Gastroesophageal sphincter (tissue), 4 donors: ENCODE measurements around the gene PTPRF. TPM values are rescaled to one million over a fixed set of nuclear protein-coding genes. Genes with fewer than 3 reads are reported as not detected.

Experiments
- ATAC-seq: fragments of 150-250 bp; one replicate; pipeline ENCODE4 v1.9.1; 2016; ENCODE audit warnings: mild to moderate bottlenecking, moderate library complexity
- H3K27ac ChIP-seq, 4 donors: fragments of 200-600 bp; sonication (generic) in 3 of 4; 1 replicate in 3 of 4; 2 replicates in 1 of 4; pipeline ENCODE4 v1.5.1; 2016 to 2019
- H3K27me3 ChIP-seq: fragments of 200-600 bp; sonication (generic); one replicate; pipeline ENCODE4 v1.5.1; 2019
- H3K36me3 ChIP-seq, 2 donors: fragments of 200-600 bp; sonication (generic); one replicate each; pipeline ENCODE4 v1.5.1; 2019; ENCODE audit warnings: control low read depth in 1 of 2
- H3K4me1 ChIP-seq, 3 donors: fragments of 200-600 bp; sonication (generic); 1 replicate in 2 of 3; 2 replicates in 1 of 3; pipeline ENCODE4 v1.5.1; 2016 to 2019; ENCODE audit warnings: control low read depth in 2 of 3
- H3K4me3 ChIP-seq, 2 donors: fragments of 200-600 bp; sonication (generic); one replicate each; pipeline ENCODE4 v1.5.1; 2019; ENCODE audit warnings: mild to moderate bottlenecking in 1 of 2, moderate library complexity in 1 of 2
- H3K9me3 ChIP-seq, 3 donors: fragments of 200-600 bp; sonication (generic); one replicate each; pipeline ENCODE4 v1.5.1; 2017 to 2019; ENCODE audit warnings: control low read depth in 2 of 3
- EP300 ChIP-seq: sonication (generic); formaldehyde crosslinking; IDR thresholded peaks from one replicate; pipeline ENCODE4 v1.6.1; 2017; ENCODE audit warnings: antibody characterized with exemption, mild to moderate bottlenecking
- POLR2A ChIP-seq, 2 donors: fragments of 450-650 bp; IDR thresholded peaks; one replicate each; pipeline ENCODE4 v1.6.1; 2017; ENCODE audit warnings: antibody characterized with exemption in 2 of 2, mild to moderate bottlenecking in 2 of 2, moderate library complexity in 1 of 2
- POLR2AphosphoS5 ChIP-seq: sonication (generic); formaldehyde crosslinking; IDR thresholded peaks from one replicate; pipeline ENCODE4 v1.6.1; 2017; ENCODE audit warnings: antibody characterized with exemption
- WGBS, 2 donors: methylation state at CpG; one replicate each; pipeline ENCODE4 v1.1.5; 2018; ENCODE audit warnings: low coverage in 1 of 2; 5-methylcytosine and 5-hydroxymethylcytosine counted together
- total RNA-seq, 4 donors: library from RNA; depleted of rRNA; stranded (reverse); fragments of >200 nt; gene quantifications; one replicate each; pipeline ENCODE4 v1.1.0, GENCODE V29; 2016
- TF ChIP-seq, protein P1 (sequence below), 4 experiments: fragments of 200-600 bp in 2 of 4; fragments of 450-650 bp in 2 of 4; sonication (generic) in 1 of 4; IDR thresholded peaks; one replicate each; pipeline ENCODE4 v1.5.1; 2017 to 2019; ENCODE audit warnings: antibody characterized with exemption in 4 of 4, mild to moderate bottlenecking in 2 of 4, moderate library complexity in 2 of 4

The PTPRF gene
- total RNA-seq, 4 donors from 2014 or later: 55.8 to 80.4 (median 60.8) TPM

DNA sequence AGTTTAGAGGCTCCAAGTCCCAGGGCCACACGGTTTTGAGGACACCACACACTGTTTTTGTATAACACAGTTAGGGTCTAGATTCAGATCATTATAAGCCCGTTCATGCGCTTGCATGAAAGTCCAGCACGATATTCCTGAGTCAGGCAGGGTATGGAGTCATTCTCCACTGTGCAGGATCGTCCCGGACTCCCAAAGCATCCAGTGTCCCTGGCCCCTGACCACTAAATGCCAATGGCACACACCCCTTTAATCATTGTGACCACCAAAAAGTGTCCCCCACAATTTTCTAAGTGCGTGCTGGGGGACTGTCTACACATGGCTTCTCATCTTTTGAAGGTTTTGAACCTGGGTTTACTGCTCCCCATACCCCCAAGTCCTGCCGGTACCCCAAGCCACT lies 27.1 kb upstream of the PTPRF start:
- no peak overlapping the region for H3K27ac ChIP-seq
- TF ChIP-seq POLR2A (IDR thresholded peaks at IDR 0.05): no peak
- no peak for TF ChIP-seq POLR2AphosphoS5
- TF ChIP-seq, protein P1, sequence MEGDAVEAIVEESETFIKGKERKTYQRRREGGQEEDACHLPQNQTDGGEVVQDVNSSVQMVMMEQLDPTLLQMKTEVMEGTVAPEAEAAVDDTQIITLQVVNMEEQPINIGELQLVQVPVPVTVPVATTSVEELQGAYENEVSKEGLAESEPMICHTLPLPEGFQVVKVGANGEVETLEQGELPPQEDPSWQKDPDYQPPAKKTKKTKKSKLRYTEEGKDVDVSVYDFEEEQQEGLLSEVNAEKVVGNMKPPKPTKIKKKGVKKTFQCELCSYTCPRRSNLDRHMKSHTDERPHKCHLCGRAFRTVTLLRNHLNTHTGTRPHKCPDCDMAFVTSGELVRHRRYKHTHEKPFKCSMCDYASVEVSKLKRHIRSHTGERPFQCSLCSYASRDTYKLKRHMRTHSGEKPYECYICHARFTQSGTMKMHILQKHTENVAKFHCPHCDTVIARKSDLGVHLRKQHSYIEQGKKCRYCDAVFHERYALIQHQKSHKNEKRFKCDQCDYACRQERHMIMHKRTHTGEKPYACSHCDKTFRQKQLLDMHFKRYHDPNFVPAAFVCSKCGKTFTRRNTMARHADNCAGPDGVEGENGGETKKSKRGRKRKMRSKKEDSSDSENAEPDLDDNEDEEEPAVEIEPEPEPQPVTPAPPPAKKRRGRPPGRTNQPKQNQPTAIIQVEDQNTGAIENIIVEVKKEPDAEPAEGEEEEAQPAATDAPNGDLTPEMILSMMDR (IDR thresholded peaks at IDR 0.05): no peak
- TF ChIP-seq EP300: no peak
- H3K27me3 ChIP-seq: peaks cover 21% of the 10 kb centered on the region
- 86 to 100% methylated on average over 2 of the region's 8 CpGs for WGBS, 2 donors
- no peaks in the 10 kb centered on the region for H3K4me1 ChIP-seq
- no peak for ATAC-seq
- H3K36me3 ChIP-seq: no peaks in the 10 kb centered on the region
- H3K9me3 ChIP-seq: no peaks in the 10 kb centered on the region
- H3K4me3 ChIP-seq: no peak overlapping the region

DNA sequence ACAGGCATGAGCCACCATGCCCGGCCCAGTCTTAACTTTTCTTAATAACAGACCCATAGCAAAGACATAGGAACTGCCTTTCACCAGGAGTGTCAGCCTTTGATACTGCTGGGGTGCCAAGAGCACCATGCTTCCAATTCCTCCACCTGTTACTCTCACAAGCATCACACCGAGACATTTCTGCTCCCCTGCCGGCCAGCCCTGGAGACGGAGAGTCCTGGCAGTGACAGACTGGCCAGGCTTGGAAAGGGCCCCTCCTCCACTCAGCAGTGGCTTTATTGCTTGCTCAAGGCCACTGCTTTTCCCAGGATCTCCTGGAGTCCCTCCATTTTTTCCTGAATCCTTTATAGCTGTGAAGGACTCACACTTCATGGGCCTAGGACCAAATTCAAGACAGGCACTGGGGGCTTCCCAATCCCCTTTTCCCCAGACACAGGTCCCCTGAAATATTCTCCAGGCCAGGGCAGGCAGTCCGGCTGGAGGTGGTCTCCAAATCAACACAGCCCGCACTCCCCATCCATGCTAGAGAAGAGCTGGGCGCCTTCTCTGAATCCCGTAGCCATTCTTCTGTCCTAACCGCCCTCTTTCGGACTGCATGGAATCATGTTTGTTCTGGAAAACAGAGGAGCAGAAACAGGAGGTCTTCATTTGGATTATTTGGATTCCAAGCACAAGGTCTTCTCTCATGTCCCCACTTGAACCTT lies 25.5 kb upstream of the PTPRF start:
- TF ChIP-seq POLR2A (IDR thresholded peaks at IDR 0.05) (no peak), POLR2AphosphoS5 (no peak), EP300 (no peak)
- TF ChIP-seq, protein P1 (IDR thresholded peaks at IDR 0.05): no peak
- no peak for ATAC-seq

DNA sequence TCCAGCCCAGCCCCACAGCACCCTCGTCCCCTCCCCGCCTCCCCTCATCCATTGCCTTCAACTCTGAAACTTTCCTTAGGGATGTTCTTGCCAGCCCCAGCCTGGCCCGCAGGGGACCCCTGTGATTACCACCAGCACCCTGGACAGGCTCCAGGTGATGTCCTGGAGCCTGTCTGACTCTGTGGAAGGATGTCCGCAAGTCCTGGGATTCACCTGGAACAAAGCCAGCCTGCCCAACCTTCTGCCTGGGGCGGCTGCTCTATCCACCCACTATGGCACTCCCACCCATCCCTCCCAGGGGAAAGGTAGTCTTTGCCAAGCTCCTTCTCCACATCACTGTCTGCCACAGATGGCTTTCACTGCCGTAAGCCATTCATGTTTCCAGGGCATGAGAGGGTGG lies 24.4 kb upstream of the PTPRF start:
- 40 to 80% methylated on average over 1 of the region's 6 CpGs for WGBS, 2 donors

More for the DNA sequence above, 25.5 kb upstream of the PTPRF start:
- Histone ChIP-seq H3K4me3 (no peak overlapping the region), H3K9me3 (no peaks in the 10 kb centered on the region), H3K27ac (no peak overlapping the region), H3K4me1 (no peaks in the 10 kb centered on the region), H3K27me3 (peaks cover 21% of the 10 kb centered on the region), H3K36me3 (no peaks in the 10 kb centered on the region)
- WGBS, 2 donors: 40 to 87% methylated on average over 1 to 10 of the region's 10 CpGs

DNA sequence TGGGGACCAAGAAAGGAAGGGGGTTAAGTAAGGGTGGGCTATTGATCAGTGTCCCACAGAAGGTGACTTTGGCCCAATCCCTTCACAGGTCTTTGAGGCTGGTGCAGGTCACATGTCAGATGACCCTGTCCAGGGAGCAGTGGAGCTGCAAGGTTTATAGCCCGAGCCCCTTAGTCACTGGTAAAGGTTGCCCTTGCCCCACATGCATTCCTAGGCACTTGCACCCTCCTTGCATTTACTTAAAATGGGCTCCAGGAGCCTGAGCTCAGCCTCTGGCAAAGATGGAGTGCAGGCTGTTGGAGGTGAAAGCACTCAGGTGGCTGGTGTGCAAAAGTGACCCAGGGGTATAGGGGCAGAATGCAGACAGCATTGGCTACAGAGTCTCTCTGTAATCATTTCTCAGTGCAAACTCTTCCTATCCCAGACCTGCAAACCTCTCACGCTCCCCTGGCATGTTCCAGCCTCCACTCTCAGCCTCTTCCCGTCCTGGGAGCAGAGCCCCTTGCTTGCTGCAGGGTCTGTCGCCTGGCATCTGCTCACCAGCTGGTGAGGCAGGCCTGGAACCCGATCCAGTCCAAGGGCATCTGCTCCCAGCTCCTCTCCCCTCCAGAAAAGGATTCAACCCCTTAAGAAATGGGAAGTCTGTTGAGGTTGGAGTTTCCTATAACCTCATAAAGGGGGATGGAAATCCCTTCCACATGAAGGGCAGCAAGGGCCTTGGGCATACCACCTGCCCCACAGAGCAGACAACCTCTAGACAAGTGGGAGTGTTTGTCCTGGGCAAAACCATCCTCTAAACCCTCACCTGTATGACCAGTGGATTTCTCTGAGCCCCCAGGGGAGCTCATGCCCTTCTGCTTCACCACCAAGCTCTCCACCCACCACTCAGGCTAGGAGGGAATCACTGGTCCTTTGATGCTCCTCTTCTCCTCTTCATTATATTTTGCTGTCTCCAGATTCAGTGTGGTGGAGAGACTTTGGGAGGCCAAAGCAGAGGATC lies 23.1 kb upstream of the PTPRF start:
- H3K9me3 ChIP-seq: no peaks in the 10 kb centered on the region
- no peak for ATAC-seq
- TF ChIP-seq EP300 (no peak), POLR2A (IDR thresholded peaks at IDR 0.05) (no peak), POLR2AphosphoS5 (no peak)
- TF ChIP-seq, protein P1 (IDR thresholded peaks at IDR 0.05): no peak
- H3K4me3 ChIP-seq: no peak overlapping the region
- peaks cover 21% of the 10 kb centered on the region for H3K27me3 ChIP-seq
- no peaks in the 10 kb centered on the region for H3K4me1 ChIP-seq
- no peaks in the 10 kb centered on the region for H3K36me3 ChIP-seq
- no peak overlapping the region for H3K27ac ChIP-seq
- 83 to 93% methylated on average over 3 of the region's 5 CpGs for WGBS, 2 donors

More for the DNA sequence above, 24.4 kb upstream of the PTPRF start:
- Histone ChIP-seq H3K27me3 (peaks cover 21% of the 10 kb centered on the region), H3K36me3 (no peaks in the 10 kb centered on the region), H3K27ac (no peak overlapping the region), H3K9me3 (no peaks in the 10 kb centered on the region), H3K4me1 (no peaks in the 10 kb centered on the region), H3K4me3 (no peak overlapping the region)
- no peak for ATAC-seq
- TF ChIP-seq POLR2A (IDR thresholded peaks at IDR 0.05) (no peak), POLR2AphosphoS5 (no peak), EP300 (no peak)

DNA sequence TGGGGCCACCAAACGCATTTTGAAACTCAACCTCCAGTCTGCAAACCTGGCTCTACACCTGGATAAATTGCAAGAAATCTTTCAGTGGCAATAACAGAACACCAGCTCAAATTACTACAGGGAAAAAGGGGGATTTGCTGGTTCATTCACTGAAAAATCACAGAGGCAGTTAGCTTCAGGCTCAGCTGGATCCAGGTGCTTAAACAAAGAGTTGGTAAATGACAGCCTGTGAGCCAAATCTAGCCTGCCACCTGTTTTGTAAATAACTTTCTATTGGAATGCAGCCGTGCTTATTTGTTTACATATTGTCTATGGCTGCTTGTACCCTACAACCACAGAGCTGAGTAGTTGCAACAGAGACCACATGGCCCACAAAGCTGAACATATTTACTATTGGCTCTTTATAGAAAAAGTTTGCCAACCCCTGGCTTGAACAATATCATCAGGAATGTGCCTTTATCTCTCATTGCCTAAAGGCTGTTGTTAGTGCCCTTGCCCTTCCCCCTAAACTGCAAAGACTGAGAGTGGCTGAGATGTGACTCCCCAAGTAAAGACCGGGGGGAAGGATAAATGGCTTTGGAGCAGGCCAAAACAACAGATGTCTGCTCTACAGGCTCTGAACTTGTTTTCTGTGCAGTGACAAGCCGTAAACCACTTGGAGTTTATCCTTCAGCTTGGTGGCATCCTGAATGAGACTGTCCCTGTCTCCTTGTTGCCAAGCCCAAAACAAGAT lies 21.5 kb upstream of the PTPRF start:
- Histone ChIP-seq H3K27ac (no peak overlapping the region), H3K36me3 (no peaks in the 10 kb centered on the region), H3K9me3 (no peaks in the 10 kb centered on the region), H3K4me1 (no peaks in the 10 kb centered on the region), H3K27me3 (peaks cover 21% of the 10 kb centered on the region), H3K4me3 (no peak overlapping the region)
- TF ChIP-seq, protein P1 (IDR thresholded peaks at IDR 0.05): no peak
- TF ChIP-seq POLR2AphosphoS5 (no peak), POLR2A (IDR thresholded peaks at IDR 0.05) (no peak), EP300 (no peak)
- WGBS, 2 donors: 60 to 76% methylated on average over 4 of the region's 4 CpGs
- no peak for ATAC-seq
